Esophagus mucosa (tissue), 1 donor: ENCODE results near the gene MMP11. TPM values are rescaled to one million over a fixed set of nuclear protein-coding genes. Genes with fewer than 3 reads are reported as not detected.

Experiments used
- ATAC-seq: fragments of 200-7000 bp; cut with Tn5 transposase; one replicate; pipeline ENCODE4 v1.9.1; 2020
- total RNA-seq: library from RNA; stranded (reverse); gene quantifications from one replicate; pipeline ENCODE4 v1.2.4, GENCODE V29; 2023
- donor health status: DM: yes; HTN: yes; CAD: no.

The MMP11 gene
- total RNA-seq, 1 donor from 2014 or later: 1.7 TPM

DNA sequence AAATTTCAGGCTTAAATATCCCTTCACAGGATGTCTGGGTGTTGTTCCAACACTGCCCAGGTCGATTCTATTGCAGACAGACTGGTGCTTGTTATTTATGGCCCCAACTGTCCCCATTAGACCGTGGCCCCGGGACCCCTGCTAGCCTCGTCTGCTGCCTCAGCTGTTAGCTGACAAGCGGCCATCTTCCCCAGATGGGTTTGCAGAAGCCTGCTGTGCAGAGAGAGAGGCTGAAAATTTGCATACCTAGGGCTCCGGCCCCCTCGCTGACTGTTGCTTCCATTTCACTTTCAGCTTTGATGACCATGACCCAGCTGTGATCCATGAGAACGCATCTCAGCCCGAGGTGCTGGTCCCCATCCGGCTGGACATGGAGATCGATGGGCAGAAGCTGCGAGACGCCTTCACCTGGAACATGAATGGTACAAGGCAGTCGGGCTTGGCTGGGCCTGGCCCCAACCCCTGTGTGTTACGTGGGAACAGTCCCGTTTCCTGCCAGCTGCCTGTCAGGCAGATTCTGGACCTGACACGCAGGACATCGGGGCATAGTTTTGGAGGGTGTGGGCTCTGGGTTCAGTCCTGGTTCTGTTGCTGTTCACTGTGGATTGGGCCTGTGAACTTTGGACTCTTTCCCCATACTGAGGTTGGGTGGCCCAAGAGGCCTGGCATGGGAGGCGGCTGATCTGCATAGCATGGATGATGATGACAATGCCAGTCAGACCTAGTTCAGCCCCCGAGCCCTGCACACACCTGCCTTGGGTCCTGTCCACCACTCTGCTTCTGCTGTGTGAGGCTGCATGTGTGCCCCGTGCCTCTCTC is 30.6 kb downstream of the MMP11 start:
- ATAC-seq: no peak

GRCh38 chr22:23804781-23805291 is 32.2 kb downstream of the MMP11 start:
- ATAC-seq: no peak

DNA sequence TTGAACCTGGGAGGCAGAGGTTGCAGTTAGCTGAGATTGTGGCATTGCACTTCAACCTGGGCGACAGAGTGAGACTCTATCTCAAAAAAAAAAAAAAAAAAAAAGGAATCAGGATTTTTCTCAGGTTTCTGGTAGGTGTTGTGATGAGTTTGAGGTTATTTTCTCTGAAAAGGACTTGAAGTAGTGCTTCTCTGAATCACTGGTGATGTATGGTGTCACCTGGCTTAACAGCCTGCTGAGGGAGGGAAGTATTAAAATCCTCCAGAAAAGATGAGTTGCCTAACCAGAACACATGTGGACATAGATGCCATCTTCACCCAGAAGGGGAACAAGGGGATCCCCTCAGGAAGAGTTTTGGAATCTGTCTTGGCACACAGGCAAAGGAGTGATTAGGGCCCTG is 34.2 kb downstream of the MMP11 start:
- ATAC-seq: no peak

GRCh38 chr22:23812378-23812777 is 39.7 kb downstream of the MMP11 start:
- no peak for ATAC-seq

DNA sequence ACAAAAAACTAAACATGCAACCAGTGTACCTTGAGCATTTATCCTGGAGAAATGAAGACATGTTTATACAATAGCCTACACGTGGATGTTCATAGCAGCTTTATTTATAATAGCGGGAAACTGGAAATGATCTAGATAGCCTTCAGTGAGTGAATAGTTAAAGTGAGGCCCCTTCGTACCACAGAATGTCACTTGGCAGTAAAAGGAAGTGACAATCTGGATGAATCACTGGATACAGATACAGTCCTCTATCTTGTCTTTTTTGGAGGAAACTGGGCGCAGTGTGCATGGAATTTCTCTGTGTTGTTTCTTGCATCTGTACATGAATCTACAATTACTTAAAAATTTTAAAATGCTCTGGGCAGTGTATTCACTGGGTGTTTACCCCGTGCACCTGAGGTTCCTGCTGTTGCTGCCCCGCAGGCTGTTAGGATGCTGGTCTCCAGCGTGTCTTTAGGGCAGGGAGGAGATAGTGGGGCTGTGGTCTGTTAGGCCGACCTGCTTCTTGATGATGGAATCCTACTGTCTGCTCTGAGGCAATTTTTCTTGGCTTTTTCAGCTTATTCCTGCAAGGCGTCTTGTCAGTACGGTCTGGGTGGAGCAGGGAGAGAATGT is 43.0 kb downstream of the MMP11 start:
- ATAC-seq: no peak

DNA sequence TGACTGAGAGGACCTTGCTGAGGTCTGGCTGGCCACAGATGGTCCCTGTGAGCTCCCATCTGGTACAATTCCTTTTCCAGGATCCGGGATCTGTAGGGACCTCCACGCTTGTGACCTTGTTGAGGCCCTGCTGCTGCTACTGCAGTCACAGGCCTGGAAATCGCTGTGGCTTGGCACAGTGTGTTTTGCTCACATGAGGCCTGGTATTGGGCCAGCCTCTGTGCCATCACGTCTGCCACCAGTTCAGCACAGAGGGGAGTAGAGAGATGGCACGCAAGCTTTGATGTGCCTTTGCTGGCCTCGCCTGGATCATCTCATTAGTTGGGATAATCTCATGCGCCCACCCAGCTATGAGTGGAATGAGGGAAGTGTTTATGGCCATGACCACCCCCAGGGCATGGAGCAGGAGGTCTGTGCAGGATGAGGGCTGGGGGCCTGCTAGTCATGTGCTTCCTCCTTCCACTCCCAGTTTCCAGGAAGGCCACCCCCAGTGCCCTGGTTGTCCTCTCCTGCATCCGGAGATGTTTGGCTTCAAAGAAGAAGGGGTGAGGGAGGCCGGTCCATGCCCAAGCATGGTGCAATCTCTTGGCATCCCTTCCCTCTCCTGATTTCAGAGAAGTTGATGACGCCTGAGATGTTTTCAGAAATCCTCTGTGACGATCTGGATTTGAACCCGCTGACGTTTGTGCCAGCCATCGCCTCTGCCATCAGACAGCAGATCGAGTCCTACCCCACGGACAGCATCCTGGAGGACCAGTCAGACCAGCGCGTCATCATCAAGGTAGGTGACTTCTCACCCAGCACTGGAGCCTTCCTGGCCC is 43.7 kb downstream of the MMP11 start:
- peak; percentile 37 for ATAC-seq

DNA sequence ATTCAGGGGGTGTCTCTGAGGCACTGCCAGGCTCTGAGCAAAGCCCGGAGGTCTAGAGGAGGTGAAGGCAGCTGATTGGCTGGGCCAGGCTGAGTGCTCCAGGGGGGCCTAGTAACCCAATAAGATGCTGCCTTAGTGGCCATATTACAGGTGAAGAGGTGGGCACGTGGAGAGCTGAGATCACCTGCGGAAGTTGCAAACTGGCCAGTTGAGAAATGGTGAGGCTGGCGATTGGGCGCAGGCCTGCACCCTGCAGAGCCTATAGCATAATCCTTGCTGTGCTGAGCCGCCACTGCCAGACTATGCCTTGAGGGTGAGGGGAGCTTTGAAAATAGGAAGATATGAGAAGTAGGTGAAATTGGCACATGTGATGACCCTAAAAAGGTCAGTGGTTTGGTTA is 44.5 kb downstream of the MMP11 start:
- no peak for ATAC-seq

DNA sequence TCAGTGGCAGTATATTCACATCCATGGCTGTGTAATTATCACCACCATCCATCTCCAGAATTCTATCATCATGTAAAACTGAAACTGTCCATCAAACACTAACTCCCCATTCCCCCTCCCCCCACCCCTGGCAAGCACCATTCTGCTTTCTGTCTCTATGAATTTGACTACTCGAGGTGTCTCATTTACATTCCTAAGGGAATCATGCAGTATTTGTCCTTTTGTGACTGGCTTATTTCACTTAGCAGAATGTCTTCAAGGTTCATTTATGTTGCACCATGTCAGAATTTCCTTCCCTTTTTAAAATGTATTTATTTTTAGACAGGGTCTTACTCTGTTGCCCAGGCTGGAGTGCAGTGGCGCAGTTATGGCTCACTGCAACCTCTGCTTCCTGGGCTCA is 45.9 kb downstream of the MMP11 start:
- ATAC-seq: no peak

- no peak for ATAC-seq
Observed at GRCh38 chr22:23820748-23821211, 48.1 kb downstream of the MMP11 start.

DNA sequence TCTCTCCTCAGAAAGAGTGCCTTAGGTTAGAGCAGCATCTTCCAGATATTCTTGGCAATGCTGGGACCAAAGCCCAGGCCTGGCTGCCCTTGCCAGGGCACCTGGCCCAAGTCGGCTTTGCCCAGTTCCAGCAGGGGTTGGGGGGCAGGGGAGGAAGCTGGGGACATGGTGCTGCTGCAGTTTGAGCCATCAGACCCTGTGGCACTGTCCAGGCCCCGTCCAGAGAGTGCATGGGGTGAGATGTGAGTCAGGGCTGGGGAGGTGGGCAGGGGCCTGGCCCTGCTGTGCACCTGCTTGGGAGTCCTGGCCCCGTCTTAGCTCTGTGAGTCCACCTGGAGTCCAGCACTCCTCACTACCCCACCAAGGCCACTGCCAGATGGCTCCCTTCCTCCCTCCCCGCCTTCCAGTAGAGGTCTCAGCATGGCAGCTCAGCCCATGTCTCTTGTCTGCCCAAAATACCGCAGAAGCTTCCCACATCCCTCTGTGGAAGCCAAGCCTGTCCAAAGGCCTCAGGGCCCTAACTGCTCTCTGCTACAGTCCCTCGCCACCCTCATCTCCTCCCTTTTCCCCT is 49.5 kb downstream of the MMP11 start:
- peak; percentile 23 for ATAC-seq

GRCh38 chr22:23823331-23823791 is 50.7 kb downstream of the MMP11 start:
- ATAC-seq: no peak

GRCh38 chr22:23824476-23825245 is 52.0 kb downstream of the MMP11 start:
- ATAC-seq: no peak

- no peak for ATAC-seq
Observed at GRCh38 chr22:23825246-23825905, 52.7 kb downstream of the MMP11 start.

- no peak for ATAC-seq
Observed at GRCh38 chr22:23826510-23827350, 54.1 kb downstream of the MMP11 start.

- ATAC-seq: no peak
Observed at GRCh38 chr22:23827351-23827995, 54.8 kb downstream of the MMP11 start.

- ATAC-seq: no peak
Observed at GRCh38 chr22:23828800-23829680, 56.4 kb downstream of the MMP11 start.

- ATAC-seq: no peak
Observed at GRCh38 chr22:23829845-23830372, 57.3 kb downstream of the MMP11 start.

- no peak for ATAC-seq
Observed at GRCh38 chr22:23831261-23831660, 58.6 kb downstream of the MMP11 start.
